Osteocyte (in vitro differentiated cells): ENCODE results near the gene WDR76. TPM values are rescaled to one million over a fixed set of nuclear protein-coding genes. Genes with fewer than 3 reads are reported as not detected.
"Not testable (repeated sequence)": the region's sequence is repeated elsewhere in the genome, so short reads cannot be mapped to it uniquely, and the experiment has no call there.

Experiments used
- DNase-seq: peaks from one replicate; pipeline ENCODE4 v3.0.0; 2021; ENCODE audit warnings: mixed read lengths; ENCODE audit not compliant: unreplicated experiment; ENCODE audit errors: extremely low spot score
- H3K27ac Mint-ChIP-seq: one replicate; pipeline ENCODE4 v1.8.0; 2021; ENCODE audit warnings: mild to moderate bottlenecking, mixed read lengths; ENCODE audit not compliant: unreplicated experiment
- H3K27me3 Mint-ChIP-seq: one replicate; pipeline ENCODE4 v1.8.0; 2021; ENCODE audit warnings: mixed read lengths; ENCODE audit not compliant: unreplicated experiment
- H3K36me3 Mint-ChIP-seq: one replicate; pipeline ENCODE4 v1.8.0; 2021; ENCODE audit warnings: mixed read lengths; ENCODE audit not compliant: unreplicated experiment
- H3K4me1 Mint-ChIP-seq: one replicate; pipeline ENCODE4 v1.8.0; 2021; ENCODE audit warnings: mixed read lengths; ENCODE audit not compliant: unreplicated experiment
- H3K4me3 Mint-ChIP-seq: one replicate; pipeline ENCODE4 v1.8.0; 2021; ENCODE audit warnings: mild to moderate bottlenecking, moderate library complexity, mixed read lengths; ENCODE audit not compliant: unreplicated experiment
- H3K9me3 Mint-ChIP-seq: one replicate; pipeline ENCODE4 v1.8.0; 2021; ENCODE audit warnings: mixed read lengths; ENCODE audit not compliant: unreplicated experiment
- total RNA-seq: library from RNA; stranded (reverse); gene quantifications from 2 replicates; pipeline ENCODE4 v1.2.1, GENCODE V29; 2021
- TF ChIP-seq, protein P1 (sequence below): fragments of 200-600 bp; sonication (generic); IDR thresholded peaks from 2 replicates; pipeline ENCODE4 v1.5.0; 2021; ENCODE audit warnings: antibody characterized with exemption, mild to moderate bottlenecking, moderate library complexity

WDR76 gene
- total RNA-seq, 1 donor from 2014 or later: 6.0 TPM

DNA sequence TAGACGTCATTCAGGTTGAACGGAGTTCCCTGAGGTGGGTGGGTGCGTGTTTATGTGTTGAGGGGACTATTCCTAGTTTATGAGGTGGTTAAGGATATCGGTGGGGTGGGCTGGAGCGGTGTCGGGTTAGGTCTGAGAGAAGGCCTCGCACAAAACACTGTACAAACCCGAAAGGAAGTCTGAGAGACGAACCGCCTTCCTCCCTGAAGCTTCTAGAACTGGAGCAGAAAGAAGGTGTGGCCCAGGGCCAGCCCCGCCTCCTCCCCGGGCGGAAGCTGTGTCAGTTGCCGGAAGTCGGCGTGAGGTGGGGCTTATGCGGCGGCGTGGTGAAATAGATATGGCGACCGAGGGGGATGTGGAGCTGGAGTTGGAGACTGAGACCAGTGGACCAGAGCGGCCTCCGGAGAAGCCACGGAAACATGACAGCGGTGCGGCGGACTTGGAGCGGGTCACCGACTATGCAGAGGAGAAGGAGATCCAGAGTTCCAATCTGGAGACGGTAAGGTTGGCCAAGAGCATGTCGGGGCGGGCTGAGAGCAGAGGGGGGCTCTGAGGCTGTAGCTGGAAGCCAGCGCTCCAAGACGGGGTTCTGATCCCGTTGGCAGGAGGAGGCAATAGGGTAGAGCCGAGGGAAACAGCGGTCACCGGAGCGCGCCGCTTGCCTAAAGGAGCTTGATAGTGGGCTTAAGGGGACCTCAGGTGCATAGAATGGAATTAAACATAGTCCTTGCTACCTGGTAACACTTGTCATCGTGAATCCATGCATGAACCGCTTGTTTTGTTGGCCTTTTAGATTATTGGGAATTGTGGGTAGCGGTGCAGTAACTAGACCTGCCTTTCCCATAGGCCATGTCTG lies 26.3 kb upstream of the WDR76 start, which contains the start of gene HYPK:
Gene HYPK, plus strand, starts transcription at position 314 of the 856 bp plus-strand sequence. Its CDS starts 24 bp downstream, at position 338.
- peaks cover 26% of the 10 kb centered on the region for H3K36me3 Mint-ChIP-seq

DNA sequence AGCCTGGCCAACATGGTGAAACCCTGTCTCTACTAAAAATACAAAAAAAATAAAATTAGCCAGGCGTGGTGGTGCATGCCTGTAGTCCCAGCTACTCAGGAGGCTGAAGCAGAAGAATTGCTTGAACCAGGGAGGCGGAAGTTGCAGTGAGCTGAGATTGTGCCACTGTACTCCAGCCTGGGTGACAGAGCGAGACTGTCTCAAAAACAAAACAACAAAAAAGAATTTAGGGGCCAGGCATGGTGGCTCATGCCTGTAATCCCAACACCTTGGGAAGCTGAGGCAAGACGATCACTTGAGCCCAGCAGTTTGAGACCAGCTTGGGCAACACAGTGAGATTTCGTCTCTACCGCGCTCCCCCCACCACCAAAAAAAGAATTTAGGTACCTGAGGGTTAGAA lies 24.1 kb upstream of the WDR76 start:
- peaks cover 36% of the 10 kb centered on the region for H3K36me3 Mint-ChIP-seq
- peaks cover 25% of the 10 kb centered on the region for H3K4me1 Mint-ChIP-seq
- not testable (repeated sequence) for H3K27ac Mint-ChIP-seq, H3K9me3 Mint-ChIP-seq, H3K4me3 Mint-ChIP-seq, DNase-seq, H3K27me3 Mint-ChIP-seq

More for the DNA sequence above, 26.3 kb upstream of the WDR76 start, which contains the start of gene HYPK:
- Mint-ChIP-seq H3K4me3 (peak within 1 kb of the TSS; percentile 99), H3K27me3 (no peaks in the 10 kb centered on the region), H3K27ac (peak within 1 kb of the TSS; percentile 98), H3K9me3 (no peaks in the 10 kb centered on the region), H3K4me1 (peaks cover 37% of the 10 kb centered on the region)
- DNase-seq: peak; percentile 95
- TF ChIP-seq, protein P1, sequence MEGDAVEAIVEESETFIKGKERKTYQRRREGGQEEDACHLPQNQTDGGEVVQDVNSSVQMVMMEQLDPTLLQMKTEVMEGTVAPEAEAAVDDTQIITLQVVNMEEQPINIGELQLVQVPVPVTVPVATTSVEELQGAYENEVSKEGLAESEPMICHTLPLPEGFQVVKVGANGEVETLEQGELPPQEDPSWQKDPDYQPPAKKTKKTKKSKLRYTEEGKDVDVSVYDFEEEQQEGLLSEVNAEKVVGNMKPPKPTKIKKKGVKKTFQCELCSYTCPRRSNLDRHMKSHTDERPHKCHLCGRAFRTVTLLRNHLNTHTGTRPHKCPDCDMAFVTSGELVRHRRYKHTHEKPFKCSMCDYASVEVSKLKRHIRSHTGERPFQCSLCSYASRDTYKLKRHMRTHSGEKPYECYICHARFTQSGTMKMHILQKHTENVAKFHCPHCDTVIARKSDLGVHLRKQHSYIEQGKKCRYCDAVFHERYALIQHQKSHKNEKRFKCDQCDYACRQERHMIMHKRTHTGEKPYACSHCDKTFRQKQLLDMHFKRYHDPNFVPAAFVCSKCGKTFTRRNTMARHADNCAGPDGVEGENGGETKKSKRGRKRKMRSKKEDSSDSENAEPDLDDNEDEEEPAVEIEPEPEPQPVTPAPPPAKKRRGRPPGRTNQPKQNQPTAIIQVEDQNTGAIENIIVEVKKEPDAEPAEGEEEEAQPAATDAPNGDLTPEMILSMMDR: no peak

DNA sequence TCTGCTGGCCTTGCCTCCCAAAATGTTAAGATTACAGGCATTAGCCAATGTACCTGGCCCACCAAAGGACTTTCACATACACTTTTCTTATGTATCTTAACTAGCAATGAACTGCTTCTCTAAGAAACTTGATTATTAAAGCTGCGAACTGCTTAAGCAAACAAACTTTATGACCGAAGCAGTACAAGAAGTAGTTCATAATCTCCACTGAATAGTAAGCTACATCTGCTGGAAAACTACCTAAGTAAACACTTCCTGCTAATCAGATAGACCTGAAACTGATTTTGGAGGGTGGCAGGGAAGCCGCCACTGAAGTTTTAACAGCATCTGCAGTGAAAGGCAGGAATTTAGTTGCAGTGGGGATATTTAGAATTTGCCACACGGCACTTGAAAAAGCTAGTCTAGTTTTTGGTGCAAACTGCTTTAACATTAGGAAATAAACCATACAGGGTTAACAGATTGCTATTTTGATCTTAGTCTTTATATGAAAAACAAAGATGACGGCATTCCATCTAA lies 18.3 kb upstream of the WDR76 start:
- Mint-ChIP-seq H3K27ac (no peak overlapping the region), H3K9me3 (no peaks in the 10 kb centered on the region), H3K36me3 (peaks cover 51% of the 10 kb centered on the region)

DNA sequence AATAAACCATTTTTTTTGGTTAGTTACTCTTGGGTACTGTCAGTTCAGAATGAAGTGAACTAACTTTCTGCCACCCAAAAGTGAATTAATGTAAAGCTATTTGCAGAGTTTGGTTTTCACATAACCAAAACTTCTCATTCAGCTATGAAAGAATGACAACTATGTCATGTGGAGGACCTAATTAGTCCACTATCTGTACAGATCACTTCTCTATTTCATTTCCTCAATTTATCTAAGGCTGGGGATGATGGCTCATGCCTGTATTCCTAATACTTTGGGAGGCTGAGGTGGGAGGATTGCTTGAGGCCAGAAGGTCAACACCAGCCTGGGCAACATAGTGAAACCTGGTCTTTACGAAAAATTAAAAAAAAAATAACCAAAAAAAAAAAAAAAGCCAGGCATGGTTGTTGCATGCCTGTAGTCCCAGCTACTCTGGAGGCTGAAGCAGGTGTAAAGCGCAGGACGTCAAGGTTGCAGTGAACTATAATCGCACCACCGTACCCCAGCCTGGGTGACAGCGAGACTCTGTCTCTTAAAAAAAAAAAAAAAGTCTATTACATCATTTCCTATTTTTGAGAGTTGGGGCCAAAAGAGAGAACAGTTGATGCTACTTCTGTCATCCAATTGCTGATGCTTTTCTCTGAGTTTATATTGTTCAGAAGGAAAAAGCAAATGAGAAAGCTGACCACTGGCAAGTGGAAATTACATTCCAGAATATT lies 17.7 kb upstream of the WDR76 start:
- peaks cover 53% of the 10 kb centered on the region for H3K36me3 Mint-ChIP-seq
- H3K27ac Mint-ChIP-seq: no peak overlapping the region
- TF ChIP-seq, protein P1: no peak
- peaks cover 3% of the 10 kb centered on the region for H3K4me1 Mint-ChIP-seq
- H3K4me3 Mint-ChIP-seq: no peak overlapping the region
- no peaks in the 10 kb centered on the region for H3K9me3 Mint-ChIP-seq
- no peak for DNase-seq
- H3K27me3 Mint-ChIP-seq: no peaks in the 10 kb centered on the region

More for the DNA sequence above, 18.3 kb upstream of the WDR76 start:
- DNase-seq: no peak
- TF ChIP-seq, protein P1: no peak
- no peaks in the 10 kb centered on the region for H3K27me3 Mint-ChIP-seq
- peaks cover 3% of the 10 kb centered on the region for H3K4me1 Mint-ChIP-seq
- no peak overlapping the region for H3K4me3 Mint-ChIP-seq

DNA sequence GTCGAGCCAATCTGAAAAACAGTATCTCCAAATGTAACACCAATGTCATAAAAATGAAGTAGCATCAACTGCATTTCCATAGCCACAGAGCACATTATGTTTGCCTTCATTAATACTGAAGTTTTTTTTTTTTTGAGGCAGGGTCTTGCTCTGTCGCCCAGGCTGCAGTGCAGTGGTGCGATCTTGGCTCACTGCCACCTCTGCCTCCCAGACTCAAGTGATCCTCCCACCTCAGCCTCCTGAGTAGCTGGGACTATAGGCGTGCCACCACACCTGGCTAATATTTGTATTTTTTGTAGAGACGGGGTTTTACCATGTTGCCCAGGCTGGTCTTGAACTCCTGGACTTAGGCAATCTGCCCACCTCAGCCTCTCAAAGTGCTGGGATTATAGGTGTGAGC lies 11.7 kb upstream of the WDR76 start:
- not testable (repeated sequence) for H3K4me3 Mint-ChIP-seq, H3K4me1 Mint-ChIP-seq, H3K27me3 Mint-ChIP-seq, H3K27ac Mint-ChIP-seq, DNase-seq, H3K9me3 Mint-ChIP-seq
- H3K36me3 Mint-ChIP-seq: peaks cover 38% of the 10 kb centered on the region
